Stimulated activated CD8-positive, alpha-beta memory T cell treated with anti-CD3 and anti-CD28 coated beads, Interleukin-7, amount 100 ng/mL, for 1 hour (primary cell): Measurements from ENCODE around the gene FUZ.

Source experiments
- DNase-seq, 2 donors: peaks; one replicate each; pipeline ENCODE4 v3.0.0-alpha.2; 2020; ENCODE audit warnings: low read depth in 2 of 2

FUZ gene

DNA sequence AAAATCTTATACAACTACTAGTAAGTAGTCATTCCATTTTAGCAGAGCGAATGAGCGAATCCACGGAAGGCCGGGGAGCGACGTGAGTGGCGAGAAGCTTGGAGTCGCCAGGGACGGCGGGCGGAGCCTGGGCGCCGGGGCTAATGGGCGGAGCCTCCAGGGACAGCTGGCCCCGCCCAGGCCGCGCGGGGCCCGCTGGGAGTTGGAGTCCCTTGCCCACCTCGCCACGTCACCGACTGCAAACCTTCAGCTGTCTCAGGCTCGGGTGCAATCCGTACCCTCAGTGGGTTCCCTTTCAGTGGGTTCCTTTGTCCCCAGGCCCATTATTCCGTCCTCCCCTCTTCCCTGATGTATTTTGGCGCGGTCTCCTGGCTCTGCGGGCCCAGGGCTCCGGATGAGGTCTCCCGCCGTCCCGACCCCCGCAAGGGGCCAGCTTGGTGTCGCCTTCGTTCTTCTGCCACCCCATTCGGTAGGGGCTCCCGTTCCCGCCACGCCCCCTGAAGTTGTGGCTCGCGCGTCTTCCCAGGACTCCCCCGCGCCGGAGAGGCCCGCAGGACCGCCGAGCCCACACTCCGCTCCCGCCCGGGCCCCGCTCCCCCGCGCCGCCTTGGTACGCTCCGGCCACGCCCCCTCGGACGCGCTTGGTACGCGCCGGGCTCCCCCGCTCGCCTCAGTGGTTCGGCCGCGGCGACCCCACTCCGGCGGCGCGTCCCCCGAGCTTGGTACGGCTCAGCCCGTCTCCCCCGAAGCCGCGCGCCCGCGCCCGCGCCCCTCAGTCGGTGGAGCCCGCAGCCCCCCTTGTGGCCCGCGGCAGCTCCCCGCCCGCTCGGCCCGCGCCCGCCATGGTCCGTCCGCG is 37.6 kb upstream of the FUZ start, which contains the start of gene PTOV1:
PTOV1 (plus strand) TSS at position 673 of the 856 bp plus-strand sequence.
- DNase-seq = peak; percentile 73 to 76

DNA sequence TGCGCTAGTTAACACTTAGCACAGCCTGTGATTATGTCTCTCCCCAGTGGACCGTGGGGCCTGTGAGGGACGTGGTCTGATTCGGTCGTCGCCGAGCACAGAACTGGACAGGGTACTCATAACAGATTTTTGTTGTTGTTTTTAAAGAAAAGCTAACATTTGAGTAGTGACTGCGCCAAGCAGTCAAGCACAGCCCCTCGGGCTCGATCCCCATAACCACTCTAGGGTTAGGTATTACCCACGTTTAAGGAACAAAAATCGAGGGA is 37.1 kb upstream of the FUZ start:
- no peak for DNase-seq

DNA sequence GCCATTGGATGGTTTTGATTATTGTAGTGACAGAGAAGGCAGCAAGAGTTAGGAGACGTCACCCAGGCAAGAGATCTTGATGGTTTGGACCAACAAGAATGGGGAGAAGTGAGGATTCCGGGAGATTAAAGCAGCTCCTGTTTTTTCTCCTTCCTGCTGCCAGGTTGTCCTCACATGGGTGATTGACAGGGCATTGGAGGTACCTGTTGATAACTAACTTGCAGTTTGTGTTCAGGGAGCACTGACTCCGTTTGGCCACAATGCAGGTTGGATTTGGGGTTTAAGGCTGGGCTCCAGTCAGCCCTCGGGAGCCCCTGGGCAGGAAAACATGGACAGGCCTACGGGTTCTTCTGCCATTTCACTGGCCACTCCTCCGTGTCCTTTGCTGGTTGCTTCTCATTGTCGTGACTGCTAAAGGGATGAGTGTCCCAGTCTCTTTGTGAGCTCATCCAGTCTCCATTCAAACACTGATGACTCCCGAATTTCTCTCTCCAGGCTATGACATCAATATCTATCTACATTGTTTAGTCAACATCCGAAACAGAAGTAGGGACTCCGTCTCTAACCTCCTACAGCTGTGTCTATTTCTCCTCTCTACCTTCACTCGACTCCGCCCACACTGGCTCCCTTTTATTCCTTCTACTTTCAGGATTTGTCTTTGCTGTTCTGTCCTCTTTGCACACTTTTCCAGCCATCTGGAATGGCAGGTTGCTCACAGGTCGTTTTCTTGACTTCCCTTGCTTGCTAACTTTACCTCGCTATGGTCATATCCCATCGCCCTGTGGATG is 36.5 kb upstream of the FUZ start:
- DNase-seq = no peak

DNA sequence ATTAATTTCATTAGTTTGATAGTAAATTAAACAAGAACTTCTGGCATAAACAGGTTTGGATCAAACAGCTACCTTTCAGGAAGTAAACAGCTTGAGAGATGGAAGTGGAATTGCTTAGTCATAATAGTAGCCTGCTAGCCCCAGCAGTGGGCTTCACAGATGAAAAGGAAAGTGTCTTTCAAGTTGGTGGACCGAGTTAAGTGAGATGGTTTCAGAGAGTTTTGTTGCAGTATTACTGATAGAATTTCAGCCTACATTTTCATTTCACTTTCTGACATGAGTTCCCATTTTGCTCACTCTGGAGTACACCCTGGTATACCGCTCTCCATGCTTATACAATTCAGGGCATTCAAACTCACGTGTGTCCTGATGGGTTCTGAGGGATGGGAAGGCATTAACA is 35.8 kb upstream of the FUZ start:
- no peak for DNase-seq

DNA sequence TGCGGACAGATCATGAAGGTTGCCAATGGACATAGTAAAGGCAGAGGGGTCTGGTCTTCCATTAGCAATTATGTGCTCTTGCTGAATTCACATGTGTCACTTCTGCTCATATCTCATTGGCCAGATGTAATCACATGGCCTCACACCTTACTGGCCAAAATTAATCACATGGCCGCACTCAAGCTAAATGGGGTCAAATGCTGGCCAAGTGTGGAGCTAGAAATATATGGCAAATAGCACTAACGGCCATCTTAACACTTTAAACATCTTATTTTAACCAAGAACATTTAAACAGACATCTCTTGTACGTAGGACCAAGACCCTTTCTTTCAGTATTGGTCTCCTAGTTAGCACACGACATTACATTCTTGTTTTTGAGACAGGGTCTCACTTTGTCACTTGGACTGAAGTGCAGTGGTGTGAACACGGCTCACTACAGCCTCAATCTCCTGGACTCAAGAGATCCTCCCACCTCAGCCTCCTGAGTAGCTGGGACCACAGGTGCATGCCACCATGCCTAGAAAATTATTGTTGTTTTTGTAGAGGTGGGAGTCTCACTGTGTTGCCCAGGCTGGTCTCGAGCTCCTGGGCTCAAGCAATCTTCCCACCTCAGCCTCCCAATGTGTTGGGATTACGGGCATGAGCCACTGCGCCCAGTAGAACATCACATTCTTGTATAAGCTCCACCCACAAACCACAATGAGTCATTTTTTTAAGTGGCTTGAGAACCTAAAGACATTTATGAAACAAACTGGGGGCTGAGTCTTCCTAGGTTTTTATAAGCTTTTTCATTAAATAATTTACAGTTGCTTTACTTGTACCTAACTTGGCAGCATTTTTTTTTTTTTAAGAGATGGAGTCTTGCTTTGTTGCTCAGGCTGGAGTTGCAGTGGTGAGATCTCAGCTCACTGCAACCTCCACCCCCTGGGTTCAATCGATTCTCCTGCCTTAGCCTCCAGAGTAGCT is 34.9 kb upstream of the FUZ start:
- DNase-seq = no peak

DNA sequence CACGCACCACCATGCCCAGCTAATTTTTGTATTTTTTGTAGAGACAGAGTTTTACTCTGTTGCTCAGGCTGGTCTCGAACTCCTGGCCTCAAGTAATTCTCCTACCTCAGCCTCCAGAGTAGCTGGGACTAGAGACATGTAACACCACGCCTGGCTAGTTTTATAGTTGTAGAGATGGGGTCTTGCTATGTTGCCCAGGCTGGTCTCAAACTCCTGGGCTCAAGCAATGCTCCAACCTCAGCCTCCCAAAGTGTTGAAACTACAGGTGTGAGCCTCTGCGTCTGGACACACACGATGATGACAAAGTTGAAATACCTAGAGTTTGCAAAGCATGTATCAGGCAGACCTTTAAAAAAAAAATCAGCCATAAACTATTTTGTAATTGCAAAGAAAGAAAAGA is 33.3 kb upstream of the FUZ start:
- no peak for DNase-seq

DNA sequence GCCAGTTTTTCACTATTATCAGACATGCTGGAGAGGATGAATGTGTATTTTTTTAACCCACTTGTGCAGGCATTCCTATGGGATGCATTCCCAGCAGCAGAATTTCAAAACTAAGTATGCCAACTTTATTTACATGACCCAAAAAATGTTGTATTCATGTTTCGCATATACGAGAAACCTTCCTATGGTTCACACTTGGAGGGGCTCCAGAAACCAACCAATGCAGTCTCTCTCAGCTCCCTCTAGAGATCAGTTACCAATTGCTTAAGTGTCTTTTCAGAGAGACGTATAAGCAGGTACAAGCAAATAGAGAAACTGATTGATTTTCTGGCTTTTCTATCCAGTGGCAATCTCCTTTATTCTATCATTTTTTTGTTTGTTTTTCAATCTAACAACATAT is 32.3 kb upstream of the FUZ start:
- DNase-seq = no peak

DNA sequence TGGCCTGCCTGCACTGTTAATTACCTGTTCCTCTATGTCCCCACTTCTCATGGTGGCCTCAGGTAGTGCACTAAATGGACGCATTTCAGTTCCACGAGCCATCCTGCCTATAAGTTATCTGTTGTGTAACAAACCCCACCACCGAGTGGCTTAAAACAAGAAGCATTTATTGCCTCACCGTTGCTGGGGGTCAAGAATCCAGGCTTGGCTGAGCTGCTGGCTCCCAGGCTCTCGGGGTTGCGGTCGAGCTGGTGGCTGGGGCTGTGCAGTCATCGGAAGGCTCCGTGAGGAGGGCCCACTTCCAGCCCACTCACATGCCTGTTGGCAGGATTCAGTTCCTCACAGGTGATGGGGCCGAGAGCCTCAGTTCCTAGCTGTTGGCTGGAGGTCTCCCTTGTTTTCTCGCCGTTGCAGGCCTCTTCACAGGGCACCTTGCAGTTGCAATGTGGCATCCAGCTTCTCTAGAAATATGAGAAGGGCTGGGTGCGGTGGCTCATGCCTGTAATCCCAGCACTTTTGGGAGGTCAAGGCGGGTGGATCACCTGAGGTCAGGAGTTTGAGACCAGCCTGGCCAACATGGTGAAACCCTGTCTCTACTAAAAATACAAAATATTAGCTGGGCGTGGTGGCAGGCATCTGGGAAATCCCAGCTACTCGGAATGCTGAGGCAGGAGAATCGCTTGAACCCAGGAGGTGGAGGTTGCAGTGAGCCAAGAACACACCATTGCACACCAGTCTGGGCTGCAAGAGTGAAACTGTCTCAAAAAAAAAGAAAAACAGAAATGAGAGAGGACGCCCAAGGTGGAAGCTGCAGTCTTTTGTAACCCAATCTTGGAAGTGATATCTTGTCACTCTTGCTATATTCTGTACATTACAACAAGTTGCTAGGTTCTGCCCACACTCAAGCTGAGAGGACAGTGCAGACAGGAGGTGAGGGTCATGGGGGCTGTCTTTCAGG is 31.3 kb upstream of the FUZ start:
- no peak for DNase-seq

DNA sequence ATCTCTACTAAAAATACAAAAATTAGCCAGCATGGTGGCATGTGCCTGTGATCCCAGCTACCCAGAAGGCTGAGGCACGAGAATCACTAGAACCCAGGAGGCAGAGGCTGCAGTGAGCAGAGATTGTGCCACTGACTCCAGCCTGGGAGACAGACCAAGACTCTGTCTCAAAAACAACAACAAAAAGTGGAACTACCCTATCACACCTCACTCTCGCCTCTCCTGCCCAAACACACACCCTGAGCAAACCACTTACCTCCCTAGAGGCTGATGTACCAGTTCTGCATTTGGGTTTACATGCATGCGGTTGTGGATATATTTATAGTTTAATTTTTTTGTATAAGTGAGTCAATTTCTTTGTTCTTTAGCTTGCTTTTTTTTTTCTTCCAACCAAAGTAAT is 30.2 kb upstream of the FUZ start:
- DNase-seq = no peak

DNA sequence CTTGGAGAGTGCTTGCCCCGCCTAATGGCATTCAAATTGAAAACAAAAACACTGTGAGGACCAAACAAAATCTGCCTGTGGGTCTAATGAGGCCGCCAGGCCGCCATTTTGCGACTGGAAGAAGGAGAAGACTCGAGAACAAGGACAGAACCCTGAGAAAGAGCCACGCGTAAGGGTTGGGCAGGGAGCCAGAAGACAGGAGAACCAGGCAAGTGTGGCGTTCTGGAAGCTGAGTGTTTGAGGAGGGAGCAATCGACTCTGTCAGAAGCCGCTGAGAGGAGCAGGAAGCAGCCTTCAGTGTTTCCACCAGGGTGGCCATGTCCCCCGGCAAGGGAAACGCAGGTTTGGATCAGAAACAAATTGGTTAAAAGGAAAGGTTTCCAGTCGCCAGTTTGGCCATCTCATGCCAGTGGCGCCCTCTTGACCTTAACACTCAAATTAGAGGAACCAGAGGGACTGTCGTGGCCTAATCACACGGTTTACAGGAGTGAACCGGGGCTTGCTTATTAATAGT is 27.7 kb upstream of the FUZ start:
- no peak for DNase-seq

DNA sequence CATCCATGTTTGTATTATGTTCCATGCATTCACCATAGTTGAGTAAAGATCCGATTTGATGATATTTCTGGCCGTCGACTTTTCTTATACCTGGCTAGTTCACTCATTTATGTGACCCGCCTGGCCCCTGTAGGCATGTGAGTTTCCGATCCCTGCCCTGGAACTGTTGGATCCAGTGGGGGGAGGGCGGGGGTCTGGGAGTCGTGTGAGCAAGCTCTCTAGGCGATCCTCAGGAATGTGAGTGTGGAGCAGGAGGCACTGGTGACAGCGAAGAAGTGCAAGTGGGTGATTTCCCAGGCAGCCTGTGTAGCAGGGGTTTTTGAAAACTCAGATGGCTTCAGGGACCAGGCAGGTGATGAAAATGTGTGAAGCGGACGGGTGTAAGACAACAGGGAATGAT is 27.2 kb upstream of the FUZ start:
- no peak for DNase-seq

DNA sequence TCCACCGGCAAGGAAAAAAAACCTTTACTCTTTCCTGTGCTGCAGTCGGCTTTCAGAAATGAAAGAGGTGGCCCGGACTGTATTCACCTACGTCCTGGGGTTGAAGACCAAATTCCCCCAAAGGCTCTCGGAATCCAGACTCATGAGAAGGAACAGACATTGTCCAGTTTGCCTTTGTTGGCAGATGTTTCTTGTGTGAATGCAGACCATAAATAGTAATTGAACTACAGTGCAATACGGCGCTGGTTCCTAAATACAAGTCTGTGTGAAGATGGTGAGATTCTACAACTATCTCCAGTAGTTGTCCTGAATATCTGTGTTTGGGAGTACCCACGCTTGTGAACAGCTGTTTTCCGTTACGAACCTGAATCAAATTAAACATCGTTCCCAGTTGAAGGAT is 26.6 kb upstream of the FUZ start:
- DNase-seq = no peak

DNA sequence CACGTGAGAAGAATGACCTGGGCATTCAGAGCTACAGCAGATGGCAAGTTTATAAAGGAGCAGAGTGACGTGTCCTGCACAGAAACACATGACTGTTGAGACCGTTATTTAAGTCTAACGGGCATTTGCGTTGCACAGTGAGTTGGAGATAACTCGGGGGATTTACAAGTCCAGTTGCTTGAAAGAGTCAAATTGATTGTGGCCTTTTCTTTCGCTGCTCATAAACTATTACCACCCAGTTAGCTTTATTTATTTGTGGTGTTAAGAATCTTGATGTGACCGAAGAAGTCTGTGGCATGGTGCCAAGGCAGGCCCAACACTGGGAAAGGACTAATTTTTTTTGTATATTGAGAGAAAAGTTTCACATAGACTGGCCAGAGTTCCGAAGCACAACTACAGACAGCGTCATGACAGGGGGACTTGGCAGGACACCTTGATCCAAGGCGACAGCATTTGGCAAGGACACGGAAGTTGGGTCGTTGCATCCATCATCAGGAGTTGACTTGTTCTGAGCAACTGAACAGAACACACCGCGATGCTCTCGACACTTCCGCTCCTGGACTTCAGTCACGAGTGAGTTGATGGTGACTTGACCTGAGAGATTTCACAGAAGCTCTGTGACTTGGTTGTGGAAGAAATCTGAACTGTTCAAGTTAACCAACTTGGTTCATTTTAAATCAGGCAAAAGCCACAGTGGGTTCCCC is 25.9 kb upstream of the FUZ start:
- DNase-seq = no peak

DNA sequence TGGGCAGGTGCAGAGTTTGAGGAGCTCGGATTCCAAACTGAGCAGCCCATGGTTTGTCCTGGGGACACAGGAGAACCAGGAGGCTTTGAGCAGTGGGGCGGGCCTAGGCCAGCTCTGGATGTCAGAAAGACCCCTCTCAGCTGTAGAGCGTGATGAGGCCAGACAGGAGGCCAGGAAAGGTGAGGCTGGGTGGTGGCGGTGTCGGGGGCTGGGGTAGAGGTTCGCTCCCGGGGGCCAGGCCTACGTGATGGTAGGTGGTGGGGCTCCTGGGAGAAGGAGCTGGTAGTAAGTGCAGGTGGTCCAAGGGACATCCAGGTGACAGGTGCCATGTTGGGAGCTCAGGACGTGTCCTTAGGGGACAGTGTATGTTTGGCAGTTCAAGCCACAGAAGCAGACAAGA is 24.3 kb upstream of the FUZ start:
- no peak for DNase-seq

DNA sequence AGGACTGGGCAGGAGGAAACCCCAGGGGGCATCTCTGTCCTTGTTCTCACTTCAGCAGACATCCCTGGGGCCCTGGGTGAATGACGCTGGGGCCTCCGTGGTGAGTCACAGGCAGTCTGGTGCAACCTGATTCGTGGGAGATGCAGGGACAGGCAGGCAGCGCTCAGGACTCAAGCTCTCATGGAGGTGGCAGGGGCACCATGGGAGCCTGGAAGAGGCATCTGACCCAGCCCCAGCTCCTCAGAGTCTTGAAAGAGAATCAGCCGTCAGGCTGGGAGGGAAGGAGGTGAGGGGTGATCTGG is 23.9 kb upstream of the FUZ start:
- no peak for DNase-seq

DNA sequence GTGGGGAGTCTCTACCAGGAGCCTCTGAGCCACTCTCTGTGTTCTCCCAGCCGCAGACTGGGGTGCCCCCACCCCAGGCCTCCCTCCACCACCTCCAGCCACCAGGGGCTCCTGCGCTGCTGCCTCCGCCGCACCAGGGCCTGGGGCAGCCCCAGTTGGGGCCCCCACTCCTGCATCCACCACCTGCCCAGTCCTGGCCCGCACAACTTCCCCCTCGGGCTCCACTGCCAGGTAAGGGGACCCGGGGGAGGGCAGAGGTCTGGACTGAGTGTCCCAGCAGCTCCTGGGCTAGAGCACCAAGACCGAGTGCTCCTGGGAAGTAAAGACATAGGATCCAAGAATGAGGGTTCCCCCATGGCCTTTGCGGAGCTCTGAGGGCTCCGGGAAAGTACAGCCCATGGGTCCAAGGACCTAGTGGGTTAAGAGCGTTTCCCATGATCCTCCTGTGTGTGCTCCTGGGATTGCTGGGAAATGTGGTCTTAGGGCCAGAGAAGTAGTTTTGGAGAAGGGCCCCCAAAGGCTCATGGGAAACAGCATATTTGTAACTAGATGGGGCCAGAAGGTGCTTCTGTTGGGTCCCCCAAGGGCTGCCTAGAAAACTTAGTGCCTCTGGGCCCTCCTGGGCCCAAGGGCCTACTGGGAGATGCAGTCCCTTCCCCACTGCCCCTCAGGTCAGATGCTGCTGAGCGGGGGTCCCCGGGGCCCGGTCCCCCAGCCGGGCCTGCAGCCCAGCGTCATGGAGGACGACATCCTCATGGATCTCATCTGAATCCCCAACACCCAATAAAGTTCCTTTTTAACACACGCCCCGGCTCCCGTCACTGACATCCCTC is 23.3 kb upstream of the FUZ start:
- DNase-seq = no peak

DNA sequence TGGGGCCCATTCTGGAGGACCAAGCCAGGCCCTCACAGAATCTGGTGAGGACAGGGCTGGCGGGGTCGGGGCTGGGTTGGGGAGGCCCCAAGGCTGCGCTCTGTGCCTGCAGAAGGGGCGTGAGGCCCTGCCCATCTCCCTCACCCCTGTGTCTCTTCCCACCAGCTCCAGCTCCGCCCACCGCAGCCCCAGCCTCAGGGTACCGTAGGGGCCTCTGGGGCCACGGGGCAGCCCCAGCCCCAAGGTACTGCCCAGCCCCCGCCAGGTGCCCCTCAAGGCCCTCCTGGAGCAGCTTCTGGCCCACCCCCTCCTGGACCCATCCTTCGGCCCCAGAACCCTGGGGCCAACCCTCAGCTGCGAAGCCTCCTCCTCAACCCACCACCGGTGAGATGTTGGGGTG is 22.5 kb upstream of the FUZ start:
- DNase-seq = no peak

DNA sequence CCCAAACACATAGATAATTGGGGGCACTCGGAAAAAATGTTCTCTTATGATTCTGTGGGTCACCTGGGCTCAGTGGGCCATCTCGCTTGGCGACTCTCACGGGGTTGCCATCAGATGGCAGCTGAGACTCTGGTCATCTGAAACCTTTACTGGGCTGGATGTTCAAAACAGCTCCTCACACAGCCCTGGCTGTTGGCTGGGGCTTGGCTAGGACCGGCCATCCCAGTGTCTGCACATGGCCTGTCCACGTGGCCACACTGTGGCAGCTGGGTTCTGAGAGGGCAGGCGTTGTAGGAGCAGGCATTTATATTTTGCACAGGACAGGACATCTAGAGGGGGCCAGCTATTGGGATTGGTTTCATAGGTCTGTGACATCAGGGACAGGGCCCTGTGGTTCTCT is 20.5 kb upstream of the FUZ start:
- no peak for DNase-seq

DNA sequence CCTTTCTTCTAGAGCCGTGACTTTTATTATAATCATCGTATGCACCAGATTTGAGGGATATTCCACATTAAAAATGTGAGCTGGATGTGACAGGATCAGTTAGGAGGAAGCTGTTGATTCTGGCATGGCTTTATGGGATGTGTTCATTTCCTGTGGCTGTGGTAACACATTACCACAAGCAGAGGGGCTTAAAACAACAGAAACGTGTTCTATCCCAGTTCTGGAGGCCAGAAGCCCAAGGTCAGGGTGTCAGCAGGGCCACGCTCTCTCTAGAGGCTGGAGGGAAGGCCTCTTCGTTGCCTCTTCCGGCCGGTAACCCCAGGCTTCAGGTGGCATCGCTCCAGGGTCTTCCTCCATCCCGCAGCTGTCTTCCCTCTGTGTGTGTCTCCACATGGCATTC is 19.5 kb upstream of the FUZ start:
- DNase-seq = no peak

DNA sequence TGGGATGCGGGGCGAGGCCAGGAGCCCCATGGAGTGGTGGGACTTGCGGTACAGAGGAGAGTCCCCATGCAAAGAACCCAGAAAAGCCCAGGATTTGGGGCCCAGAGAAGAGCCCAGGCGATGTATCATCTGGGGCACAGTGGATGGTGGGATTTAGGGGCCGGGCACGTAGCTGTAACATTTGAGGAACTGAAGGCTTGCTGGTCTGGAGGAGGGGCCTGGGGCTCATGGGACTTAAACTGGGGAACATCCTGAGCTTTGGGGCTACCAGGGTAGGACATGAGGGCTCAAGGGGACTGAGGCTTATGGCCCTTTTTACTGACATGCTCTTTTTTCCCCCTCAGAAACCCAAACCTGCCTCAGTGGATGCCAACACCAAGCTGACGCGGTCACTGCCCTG is 18.5 kb upstream of the FUZ start:
- no peak for DNase-seq
